ENCODE measurements around the gene SRRD. TPM values are rescaled to one million over a fixed set of nuclear protein-coding genes. Genes with fewer than 3 reads are reported as not detected.

The SRRD gene
- total RNA-seq, 1 experiment from 2014 or later, result 39.6 TPM

- no peaks in the 10 kb centered on the region for H3K9me3 ChIP-seq (replicated peaks)
- H3K27ac ChIP-seq, result no peak overlapping the region
- no peaks in the 10 kb centered on the region for H3K4me1 ChIP-seq (replicated peaks)
- no peak overlapping the region for H3K4me3 ChIP-seq
- H3K36me3 ChIP-seq, result peaks cover 14% of the 10 kb centered on the region
- no peak for DNase-seq (ENCODE audit: low read depth in 1 of 2, low spot score in 2 of 2)
- H3K27me3 ChIP-seq (replicated peaks), result no peaks in the 10 kb centered on the region
Measured at GRCh38 chr22:26447584-26448329, 35.9 kb upstream of the SRRD start.

DNA sequence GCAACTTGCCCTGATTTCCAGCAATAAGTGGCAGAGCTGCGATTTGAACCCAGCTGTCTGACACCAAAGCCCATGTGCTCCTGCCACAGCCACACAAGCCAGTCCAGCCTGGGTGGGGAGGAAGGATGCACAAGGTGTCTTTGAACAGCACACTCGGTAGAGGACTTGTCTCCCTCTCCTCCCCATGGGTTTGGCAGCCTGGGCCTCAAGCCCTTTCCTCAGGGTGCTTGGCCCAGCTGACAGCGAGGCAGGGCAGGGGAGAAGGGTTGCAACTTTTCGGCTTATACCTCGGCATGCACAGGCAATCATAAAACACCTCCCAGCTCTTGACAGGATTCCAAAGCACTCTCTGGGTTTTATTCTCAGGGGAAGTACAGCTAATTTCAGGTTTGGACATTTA, 35.3 kb upstream of the SRRD start:
- Histone ChIP-seq H3K27ac (no peak overlapping the region), H3K27me3 (replicated peaks) (no peaks in the 10 kb centered on the region), H3K4me3 (no peak overlapping the region), H3K4me1 (replicated peaks) (no peaks in the 10 kb centered on the region), H3K9me3 (replicated peaks) (no peaks in the 10 kb centered on the region), H3K36me3 (peaks cover 20% of the 10 kb centered on the region)
- no peak for DNase-seq (ENCODE audit: low read depth in 1 of 2, low spot score in 2 of 2)

- DNase-seq (ENCODE audit: low read depth in 1 of 2, low spot score in 2 of 2), result no peak
- Histone ChIP-seq H3K4me1 (replicated peaks) (no peaks in the 10 kb centered on the region), H3K27ac (no peak overlapping the region), H3K27me3 (replicated peaks) (no peaks in the 10 kb centered on the region), H3K4me3 (no peak overlapping the region), H3K9me3 (replicated peaks) (no peaks in the 10 kb centered on the region), H3K36me3 (peaks cover 26% of the 10 kb centered on the region)
Measured at GRCh38 chr22:26448941-26449340, 34.7 kb upstream of the SRRD start.

DNA sequence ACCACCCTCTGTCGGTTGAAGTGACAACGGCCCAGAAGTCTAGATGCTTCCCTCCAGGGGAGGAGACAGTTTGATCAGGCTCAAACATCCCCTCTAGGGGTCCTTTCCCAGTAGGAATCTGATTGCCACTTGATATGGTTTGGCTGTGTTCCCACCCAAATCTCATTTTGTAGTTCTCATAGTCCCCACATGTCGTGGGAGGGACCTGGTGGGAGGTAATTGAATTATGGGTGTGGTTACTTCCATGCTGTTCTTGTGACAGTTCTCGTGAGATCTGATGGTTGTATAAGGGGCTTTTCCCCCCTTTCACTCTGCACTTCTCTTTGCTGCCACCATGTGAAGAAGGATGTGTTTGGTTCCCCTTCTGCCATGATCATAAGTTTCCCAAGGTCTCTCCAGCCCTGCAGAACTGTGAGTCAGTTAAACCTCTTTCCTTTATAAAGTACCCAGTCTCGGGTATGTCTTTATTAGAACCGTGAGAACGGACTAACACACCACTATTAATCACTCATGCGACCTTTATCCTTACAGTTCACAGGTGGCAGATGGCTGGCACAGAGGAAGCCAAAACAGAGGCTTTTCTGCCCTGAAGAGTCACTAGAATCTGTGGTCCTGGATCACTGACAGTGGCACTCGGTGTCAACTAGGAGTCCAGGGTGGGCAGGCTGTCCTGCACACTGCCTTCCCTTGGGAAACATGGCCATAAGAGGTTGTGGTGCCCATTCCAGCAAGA, 33.1 kb upstream of the SRRD start:
- Histone ChIP-seq H3K4me1 (replicated peaks) (no peaks in the 10 kb centered on the region), H3K36me3 (peaks cover 31% of the 10 kb centered on the region), H3K9me3 (replicated peaks) (no peaks in the 10 kb centered on the region), H3K4me3 (no peak overlapping the region), H3K27ac (no peak overlapping the region), H3K27me3 (replicated peaks) (no peaks in the 10 kb centered on the region)
- DNase-seq (ENCODE audit: low read depth in 1 of 2, low spot score in 2 of 2), result no peak

DNA sequence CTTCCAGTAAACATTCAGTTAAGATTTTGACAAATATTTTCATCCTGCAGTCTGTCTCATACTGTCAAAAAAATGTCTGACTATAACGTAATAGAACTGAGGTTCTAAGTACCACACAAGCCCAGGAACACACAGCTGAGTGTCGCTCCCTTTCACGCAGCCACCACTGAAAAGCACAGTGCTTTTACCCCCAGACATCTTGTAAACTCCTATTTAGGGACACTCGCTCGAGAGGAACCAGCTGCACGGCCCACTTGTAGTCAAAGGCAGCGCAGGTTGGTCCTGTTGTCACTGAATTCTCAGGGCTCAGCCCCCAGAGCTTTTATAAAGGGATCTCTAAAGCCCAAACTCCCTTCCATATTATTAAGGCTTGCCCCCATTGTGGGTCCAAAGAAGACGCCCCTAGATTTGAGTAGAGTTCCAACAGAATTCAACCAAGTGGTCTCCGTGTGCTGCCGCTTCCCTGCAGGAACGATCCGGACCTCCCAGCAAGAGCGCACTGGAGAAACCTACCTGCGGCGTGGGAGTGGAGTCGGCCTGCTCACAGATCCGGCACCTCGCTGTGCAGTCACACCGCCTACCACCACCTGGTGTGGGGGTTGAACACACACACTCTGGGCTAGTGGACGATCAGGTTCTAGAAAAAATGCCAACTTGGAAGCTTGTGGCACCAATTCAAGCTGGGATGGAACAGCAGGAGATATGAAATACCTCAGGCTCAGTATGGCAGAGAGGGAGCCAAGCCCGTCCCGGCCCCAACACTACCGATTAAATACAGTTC, 31.3 kb upstream of the SRRD start:
- Histone ChIP-seq H3K9me3 (replicated peaks) (no peaks in the 10 kb centered on the region), H3K36me3 (peaks cover 38% of the 10 kb centered on the region), H3K27me3 (replicated peaks) (no peaks in the 10 kb centered on the region), H3K4me3 (no peak overlapping the region), H3K27ac (no peak overlapping the region), H3K4me1 (replicated peaks) (no peaks in the 10 kb centered on the region)
- no peak for DNase-seq (ENCODE audit: low read depth in 1 of 2, low spot score in 2 of 2)

DNA sequence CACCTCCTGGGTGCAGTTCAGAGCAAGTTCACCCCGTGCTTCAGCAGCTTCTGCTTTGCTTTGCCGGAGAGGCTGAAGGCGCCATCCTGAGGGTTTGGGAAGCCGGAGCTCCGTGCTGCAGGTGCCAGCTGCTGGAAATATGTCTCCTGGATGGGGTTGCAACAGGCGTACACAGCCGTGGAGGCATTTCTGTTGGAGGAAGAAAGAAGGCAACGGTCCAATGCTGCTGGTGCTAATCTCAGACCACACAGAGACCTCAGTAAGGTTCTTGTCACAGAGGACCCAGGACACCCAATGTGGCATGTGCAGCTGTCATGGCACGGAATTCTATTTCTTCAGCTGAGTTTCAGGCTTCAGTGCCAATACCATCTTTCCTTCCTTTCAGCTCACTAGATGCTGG, 30.5 kb upstream of the SRRD start:
- Histone ChIP-seq H3K4me3 (no peak overlapping the region), H3K4me1 (replicated peaks) (no peaks in the 10 kb centered on the region), H3K27ac (no peak overlapping the region), H3K27me3 (replicated peaks) (no peaks in the 10 kb centered on the region), H3K9me3 (replicated peaks) (no peaks in the 10 kb centered on the region), H3K36me3 (peaks cover 46% of the 10 kb centered on the region)
- DNase-seq (ENCODE audit: low read depth in 1 of 2, low spot score in 2 of 2), result no peak

- Histone ChIP-seq H3K27me3 (replicated peaks) (no peaks in the 10 kb centered on the region), H3K4me1 (replicated peaks) (no peaks in the 10 kb centered on the region), H3K9me3 (replicated peaks) (no peaks in the 10 kb centered on the region), H3K27ac (no peak overlapping the region), H3K36me3 (peaks cover 47% of the 10 kb centered on the region), H3K4me3 (no peak overlapping the region)
- no peak for DNase-seq (ENCODE audit: low read depth in 1 of 2, low spot score in 2 of 2)
Measured at GRCh38 chr22:26453812-26454500, 29.7 kb upstream of the SRRD start.

DNA sequence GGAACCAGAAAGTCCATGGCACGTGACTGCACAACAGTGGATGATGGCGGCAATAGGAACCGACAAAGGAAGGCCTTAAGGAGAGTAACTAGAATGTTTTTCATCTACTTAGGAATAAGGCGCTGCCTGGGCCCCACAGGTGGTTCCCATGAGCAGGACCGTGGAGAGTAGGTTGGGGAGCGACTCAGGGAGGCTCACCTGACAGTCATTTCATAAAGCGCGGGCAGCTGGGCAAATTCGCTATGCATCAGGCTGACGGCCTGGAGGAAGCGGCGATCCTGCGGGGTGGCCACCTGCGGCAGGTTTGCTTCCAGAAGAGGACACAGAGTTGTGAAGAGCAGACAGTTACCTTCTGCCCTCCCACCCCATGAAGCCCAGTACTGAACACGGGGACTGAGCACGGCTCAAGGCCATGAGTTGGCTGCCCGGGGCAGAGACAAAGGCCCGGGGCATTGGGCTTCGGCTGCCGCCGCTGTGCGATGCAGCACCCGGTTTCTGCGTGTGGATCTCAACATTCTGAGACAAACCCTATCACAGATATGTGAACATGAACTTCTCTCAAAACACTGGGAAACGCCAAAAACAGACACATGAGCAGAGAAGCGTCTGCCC, 25.9 kb upstream of the SRRD start:
- no peak overlapping the region for H3K4me3 ChIP-seq
- H3K27ac ChIP-seq, result no peak overlapping the region
- DNase-seq (ENCODE audit: low read depth in 1 of 2, low spot score in 2 of 2), result no peak
- H3K36me3 ChIP-seq, result peaks cover 62% of the 10 kb centered on the region
- no peaks in the 10 kb centered on the region for H3K4me1 ChIP-seq (replicated peaks)
- H3K27me3 ChIP-seq (replicated peaks), result no peaks in the 10 kb centered on the region; the same call in 1 of the 2 replicates
- no peaks in the 10 kb centered on the region for H3K9me3 ChIP-seq (replicated peaks)

- Histone ChIP-seq H3K9me3 (replicated peaks) (no peaks in the 10 kb centered on the region), H3K4me3 (no peak overlapping the region), H3K4me1 (replicated peaks) (no peaks in the 10 kb centered on the region), H3K27me3 (replicated peaks) (no peaks in the 10 kb centered on the region; the same call in 1 of the 2 replicates), H3K36me3 (peaks cover 70% of the 10 kb centered on the region), H3K27ac (no peak overlapping the region)
- no peak for DNase-seq (ENCODE audit: low read depth in 1 of 2, low spot score in 2 of 2)
Measured at GRCh38 chr22:26460202-26460601, 23.5 kb upstream of the SRRD start.

- Histone ChIP-seq H3K36me3 (peaks cover 76% of the 10 kb centered on the region), H3K27me3 (replicated peaks) (no peaks in the 10 kb centered on the region; the same call in 1 of the 2 replicates), H3K4me3 (no peak overlapping the region), H3K27ac (no peak overlapping the region), H3K4me1 (replicated peaks) (no peaks in the 10 kb centered on the region), H3K9me3 (replicated peaks) (no peaks in the 10 kb centered on the region)
- DNase-seq (ENCODE audit: low read depth in 1 of 2, low spot score in 2 of 2), result peak; percentile 22 to 71
Measured at GRCh38 chr22:26461188-26461810, 22.4 kb upstream of the SRRD start.

- H3K9me3 ChIP-seq (replicated peaks), result no peaks in the 10 kb centered on the region
- H3K4me3 ChIP-seq, result no peak overlapping the region
- no peaks in the 10 kb centered on the region; the same call in 1 of the 2 replicates for H3K27me3 ChIP-seq (replicated peaks)
- H3K36me3 ChIP-seq, result peaks cover 80% of the 10 kb centered on the region
- DNase-seq (ENCODE audit: low read depth in 1 of 2, low spot score in 2 of 2), result no peak
- H3K27ac ChIP-seq, result no peak overlapping the region
- H3K4me1 ChIP-seq (replicated peaks), result no peaks in the 10 kb centered on the region
Measured at GRCh38 chr22:26462051-26462450, 21.6 kb upstream of the SRRD start.

GRCh38 chr22:26462641-26463040, 21.0 kb upstream of the SRRD start:
- no peaks in the 10 kb centered on the region for H3K9me3 ChIP-seq (replicated peaks)
- no peak overlapping the region for H3K27ac ChIP-seq
- peaks cover 82% of the 10 kb centered on the region for H3K36me3 ChIP-seq
- no peak overlapping the region for H3K4me3 ChIP-seq
- no peaks in the 10 kb centered on the region; the same call in 1 of the 2 replicates for H3K27me3 ChIP-seq (replicated peaks)
- no peaks in the 10 kb centered on the region for H3K4me1 ChIP-seq (replicated peaks)
- DNase-seq (ENCODE audit: low read depth in 1 of 2, low spot score in 2 of 2), result no peak
